ENCODE measurements around the gene SLC37A4. TPM values are rescaled to one million over a fixed set of nuclear protein-coding genes. Genes with fewer than 3 reads are reported as not detected.

Gene SLC37A4
- total and polyA plus RNA-seq, 2 of the 13 experiments (the other 11 are each of a cell fraction or from before 2014, with no cell fraction given), result 43.0 to 56.1 TPM

DNA sequence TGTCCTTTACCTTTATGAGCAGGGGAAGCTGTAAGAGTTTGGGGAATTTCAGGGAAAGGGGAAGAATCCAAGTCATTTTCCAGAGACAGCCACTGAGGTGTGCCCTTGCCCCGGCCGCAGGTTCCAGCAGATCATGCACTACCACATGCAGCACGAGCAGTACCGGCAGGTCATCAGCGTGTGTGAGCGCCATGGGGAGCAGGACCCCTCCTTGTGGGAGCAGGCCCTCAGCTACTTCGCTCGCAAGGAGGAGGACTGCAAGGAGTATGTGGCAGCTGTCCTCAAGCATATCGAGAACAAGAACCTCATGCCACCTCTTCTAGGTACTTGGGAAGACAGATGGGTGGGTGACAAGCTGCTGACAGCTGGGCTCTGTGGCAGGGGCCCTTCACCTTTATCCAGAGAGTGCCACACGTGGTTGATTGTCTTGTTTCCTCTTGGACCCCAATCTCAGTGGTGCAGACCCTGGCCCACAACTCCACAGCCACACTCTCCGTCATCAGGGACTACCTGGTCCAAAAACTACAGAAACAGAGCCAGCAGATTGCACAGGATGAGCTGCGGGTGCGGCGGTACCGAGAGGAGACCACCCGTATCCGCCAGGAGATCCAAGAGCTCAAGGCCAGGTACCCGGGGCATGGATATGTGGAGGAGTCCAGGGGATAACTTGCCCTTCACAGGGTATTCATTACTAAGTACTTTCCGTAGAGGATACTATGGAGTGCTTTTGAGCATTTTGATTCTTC is 48.2 kb upstream of the SLC37A4 start:
- 98% methylated on average over 17 of the region's 19 CpGs for WGBS (ENCODE audit: low lambda C conversion rate)
- POLR2A ChIA-PET, result interaction anchor here (2.4 kb wide), 1 partner anchor 12 kb away, joined by 9 read pairs; the partner anchor contains the start of gene VPS11
- ATAC-seq, result no peak

More for the DNA sequence above, 48.2 kb upstream of the SLC37A4 start:
- Histone ChIP-seq H3K79me2 (ENCODE audit: insufficient read depth, low read length) (no peaks in the 10 kb centered on the region), H3K9me3 (ENCODE audit: low read length) (no peaks in the 10 kb centered on the region), H3K36me3 (replicated peaks in 1 of 2; ENCODE audit: control insufficient read depth in 1 of 2, insufficient read depth in 2 of 2, low read length in 2 of 2) (peaks cover 22 to 57% of the 10 kb centered on the region in 2 experiments), H3K9ac (ENCODE audit: insufficient read depth, low read depth, low read length) (no peak overlapping the region), H3K4me2 (ENCODE audit: low read depth, low read length) (no peak overlapping the region), H3K27me3 (ENCODE audit: control insufficient read depth in 1 of 2, insufficient read depth in 2 of 2, low read length in 2 of 2) (no peaks in the 10 kb centered on the region), H4K20me1 (ENCODE audit: insufficient read depth, low read length) (no peaks in the 10 kb centered on the region), H3K4me3 (replicated peaks in 1 of 3; ENCODE audit: insufficient read depth in 1 of 3, low read depth in 2 of 3, low read length in 3 of 3) (no peak overlapping the region), H2AFZ (ENCODE audit: low read length) (no peak overlapping the region), H3K27ac (ENCODE audit: extremely low read length, insufficient read depth, low read length) (no peak overlapping the region), H3K4me1 (ENCODE audit: insufficient read depth, low read length) (no peaks in the 10 kb centered on the region)
- CTCF ChIA-PET (ENCODE audit: low intra/inter-chr PET ratio, low total read pairs), result no interaction called here
- TF ChIP-seq FOXJ3 (CRISPR knock-in tag; IDR thresholded peaks at IDR 0.05; ENCODE audit: borderline replicate concordance), result no peak
- TF ChIP-seq SNAPC2 (CRISPR knock-in tag; IDR thresholded peaks at IDR 0.05), result no peak
- TF ChIP-seq FLYWCH1 (CRISPR knock-in tag; IDR thresholded peaks at IDR 0.05), result no peak
- TF ChIP-seq ZNF850 (CRISPR knock-in tag; conservative IDR thresholded peaks at IDR 0.05), result no peak
- no peak for TF ChIP-seq CREB1 (IDR thresholded peaks at IDR 0.05)
- no peak for TF ChIP-seq CREB1 (CRISPR knock-in tag; IDR thresholded peaks at IDR 0.05)
- no peak for TF ChIP-seq SMARCC2 (IDR thresholded peaks at IDR 0.05)
- TF ChIP-seq TEAD3 (CRISPR knock-in tag; optimal IDR thresholded peaks at IDR 0.05; ENCODE audit: borderline replicate concordance), result no peak
- no peak for TF ChIP-seq PHF21A (CRISPR knock-in tag; IDR thresholded peaks at IDR 0.05)
- TF ChIP-seq ATRX (CRISPR knock-in tag; IDR thresholded peaks at IDR 0.05; ENCODE audit: borderline replicate concordance), result no peak
- TF ChIP-seq ZNF766 (CRISPR knock-in tag; IDR thresholded peaks at IDR 0.05; ENCODE audit: borderline replicate concordance), result no peak
- no peak for TF ChIP-seq ZNF20 (CRISPR knock-in tag; IDR thresholded peaks at IDR 0.05)
- TF ChIP-seq RARA (CRISPR knock-in tag; IDR thresholded peaks at IDR 0.05), result no peak
- no peak for TF ChIP-seq ZNF431 (CRISPR knock-in tag; IDR thresholded peaks at IDR 0.05; ENCODE audit: borderline replicate concordance, low read depth)
- TF ChIP-seq NRL (CRISPR knock-in tag; IDR thresholded peaks at IDR 0.05; ENCODE audit: borderline replicate concordance), result no peak
- TF ChIP-seq ZNF318 (CRISPR knock-in tag; IDR thresholded peaks at IDR 0.05), result no peak
- TF ChIP-seq ZBTB1 (CRISPR knock-in tag; IDR thresholded peaks at IDR 0.05; ENCODE audit: borderline replicate concordance), result no peak
- FAIRE-seq, result no peak
- no peak for DNase-seq (ENCODE audit: low spot score)
- BruUV-seq (replicated peaks), result no TSS peak
- in situ Hi-C loops (cut with HindIII; ENCODE audit: extremely low pct_ligation_motif_present, low pct_unique_long_range_greater_than_20kb) (no loop called here), intact Hi-C loops (cut with micrococcal nuclease; ENCODE audit: unreplicated experiment) (no loop called here)

Measured in HepG2 (cell line).